ENCODE data around the gene HMCN1. TPM values are rescaled to one million over a fixed set of nuclear protein-coding genes. Genes with fewer than 3 reads are reported as not detected.

HMCN1 gene
- total RNA-seq, 2 donors from 2014 or later, result 1.3 to 3.7 TPM

DNA sequence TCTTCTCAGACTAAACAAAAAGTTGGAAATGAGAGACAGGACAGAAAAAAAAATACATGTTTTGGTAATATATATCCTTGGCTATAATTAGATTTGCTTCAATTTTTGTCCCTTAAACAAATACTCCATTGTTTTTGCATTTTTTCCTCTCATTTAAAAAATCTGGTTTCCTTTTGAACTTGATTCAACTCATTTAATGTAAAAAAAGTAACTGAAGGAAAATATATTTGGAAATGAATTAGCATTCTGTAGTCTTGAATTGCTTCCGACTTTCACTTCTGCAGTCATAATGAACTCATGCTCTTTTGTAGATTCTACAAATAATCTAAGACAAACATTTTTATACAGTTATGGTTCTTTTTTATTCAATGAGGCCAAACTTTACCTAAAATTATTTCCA, 309.1 kb downstream of the HMCN1 start:
- Histone ChIP-seq H3K4me3 (no peak overlapping the region), H3K27ac (no peak overlapping the region), H3K9me3 (no peaks in the 10 kb centered on the region), H3K9ac (ENCODE audit: low read depth in 2 of 2, low read length in 2 of 2) (no peak overlapping the region), H3K27me3 (no peaks in the 10 kb centered on the region), H3K4me1 (no peaks in the 10 kb centered on the region), H3K36me3 (no peaks in the 10 kb centered on the region)
- intact Hi-C loops (cut with DNase I), result no loop called here
- no peak for TF ChIP-seq CTCF (IDR thresholded peaks at IDR 0.05)
- DNase-seq, result no peak

GRCh38 chr1:186044079-186044685, 310.0 kb downstream of the HMCN1 start:
- no peak for DNase-seq
- Histone ChIP-seq H3K9ac (ENCODE audit: low read depth in 2 of 2, low read length in 2 of 2) (no peak overlapping the region), H3K4me1 (no peaks in the 10 kb centered on the region), H3K9me3 (no peaks in the 10 kb centered on the region), H3K4me3 (no peak overlapping the region), H3K27me3 (no peaks in the 10 kb centered on the region), H3K27ac (no peak overlapping the region), H3K36me3 (no peaks in the 10 kb centered on the region)
- TF ChIP-seq CTCF (IDR thresholded peaks at IDR 0.05), result no peak
- intact Hi-C loops (cut with DNase I), result no loop called here

DNA sequence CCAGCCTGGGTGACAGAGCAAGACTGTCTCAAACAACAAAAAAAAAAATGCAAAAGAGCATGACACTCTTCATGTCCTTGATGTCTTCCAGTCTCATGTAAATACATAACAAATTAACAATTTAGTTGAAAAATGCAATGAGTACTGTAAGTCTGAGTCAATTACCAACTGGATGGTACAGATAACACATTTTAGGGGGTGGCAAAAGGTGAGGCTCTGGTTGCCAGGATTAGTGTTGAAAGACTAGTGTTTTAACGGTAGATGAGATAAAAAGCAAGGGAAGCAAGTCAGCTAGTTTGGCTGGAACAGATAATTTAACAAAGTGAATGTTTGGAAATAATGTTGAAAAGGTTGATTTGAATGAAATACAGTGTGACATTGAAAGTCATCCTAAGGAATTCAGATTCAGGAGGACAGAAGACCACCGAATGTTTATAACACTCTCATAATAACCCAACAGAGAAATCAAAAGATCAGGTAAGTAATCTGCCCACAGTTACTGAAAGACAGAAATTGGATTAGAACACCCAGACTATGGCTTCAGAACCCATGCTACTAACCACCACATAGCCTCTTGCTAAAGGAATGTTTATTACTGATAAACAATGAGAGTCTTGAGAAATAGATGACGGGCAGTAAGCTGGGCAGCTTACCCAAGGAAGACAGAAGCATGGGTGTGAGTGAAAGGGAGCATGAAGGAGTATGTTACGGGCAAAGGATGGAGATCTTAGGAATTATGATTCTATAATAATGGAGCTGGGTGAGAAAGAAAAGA, 312.4 kb downstream of the HMCN1 start:
- Histone ChIP-seq H3K36me3 (no peaks in the 10 kb centered on the region), H3K4me1 (no peaks in the 10 kb centered on the region), H3K27me3 (no peaks in the 10 kb centered on the region), H3K27ac (no peak overlapping the region), H3K4me3 (no peak overlapping the region), H3K9ac (ENCODE audit: low read depth in 2 of 2, low read length in 2 of 2) (no peak overlapping the region), H3K9me3 (no peaks in the 10 kb centered on the region)
- intact Hi-C loops (cut with DNase I), result no loop called here
- DNase-seq, result no peak
- no peak for TF ChIP-seq CTCF (IDR thresholded peaks at IDR 0.05)

DNA sequence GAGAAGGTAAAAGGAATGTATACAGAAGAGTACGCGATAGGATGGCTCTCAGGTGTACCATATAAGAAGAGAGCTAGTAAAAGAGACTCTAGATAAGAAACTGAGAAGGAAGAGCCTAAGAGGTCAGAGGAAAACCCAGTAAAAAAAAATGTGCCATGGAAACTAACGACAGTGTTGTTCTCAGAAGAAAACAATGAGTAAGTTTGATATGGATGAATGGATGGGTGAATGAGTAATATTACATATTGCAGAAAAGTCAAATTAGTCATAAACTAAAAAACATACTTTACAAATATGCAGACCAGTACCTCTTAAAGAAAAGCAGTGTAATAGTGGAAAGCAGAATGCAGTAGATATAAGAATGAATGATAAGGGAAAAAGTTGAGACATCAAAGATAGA, 316.2 kb downstream of the HMCN1 start:
- intact Hi-C loops (cut with DNase I), result no loop called here
- no peak for TF ChIP-seq CTCF (IDR thresholded peaks at IDR 0.05)
- Histone ChIP-seq H3K36me3 (no peaks in the 10 kb centered on the region), H3K9me3 (no peaks in the 10 kb centered on the region), H3K4me3 (no peak overlapping the region), H3K27ac (no peak overlapping the region), H3K9ac (ENCODE audit: low read depth in 2 of 2, low read length in 2 of 2) (no peak overlapping the region), H3K27me3 (no peaks in the 10 kb centered on the region), H3K4me1 (no peaks in the 10 kb centered on the region)
- DNase-seq, result no peak

- Histone ChIP-seq H3K9me3 (no peaks in the 10 kb centered on the region), H3K4me3 (no peak overlapping the region), H3K9ac (ENCODE audit: low read depth in 2 of 2, low read length in 2 of 2) (no peak overlapping the region), H3K27ac (no peak overlapping the region), H3K36me3 (no peaks in the 10 kb centered on the region), H3K27me3 (no peaks in the 10 kb centered on the region), H3K4me1 (no peaks in the 10 kb centered on the region)
- TF ChIP-seq CTCF (IDR thresholded peaks at IDR 0.05), result no peak
- no peak for DNase-seq
- intact Hi-C loops (cut with DNase I), result no loop called here
Measured at GRCh38 chr1:186054003-186054402, 319.8 kb downstream of the HMCN1 start.

Data from colonic mucosa (tissue), 4 donors.